HepG2 (cell line): ENCODE results near the gene ACYP2. TPM values are rescaled to one million over a fixed set of nuclear protein-coding genes. Genes with fewer than 3 reads are reported as not detected.

ENCODE experiments used
- ATAC-seq: fragments of 200-7000 bp; cut with Tn5 transposase; 3 replicates; pipeline ENCODE4 v1.9.1; 2020; ENCODE audit warnings: mild to moderate bottlenecking, moderate library complexity
- BruUV-seq: library from RNA; stranded (reverse); fragments of 400-500 nt; replicated peaks from 2 replicates; lab custom pipeline; 2021; lab: Mats Ljungman, UMichigan
- CTCF ChIA-PET: fragments of 300-600 bp; formaldehyde crosslinking; extraction: SDS; loops from one replicate; lab custom pipeline; 2021; ENCODE audit warnings: low total read pairs, inconsistent platforms, low intra/inter-chr PET ratio; lab: Yijun Ruan, JAX
- POLR2A ChIA-PET: fragments of 350-600 bp; sonication (Branson Sonifier 250); formaldehyde crosslinking; loops from one replicate; lab custom pipeline; 2020; ENCODE audit warnings: antibody characterized with exemption, inconsistent platforms; lab: Yijun Ruan, JAX
- DNase-seq: peaks from one replicate; pipeline ENCODE4 v3.0.0-alpha.2; 2015; ENCODE audit warnings: low spot score
- FAIRE-seq: peaks from 3 replicates; lab custom pipeline; 2011; peaks lifted over from hg19 to GRCh38; lab: Jason Lieb, UNC
- H2AFZ ChIP-seq: one replicate; pipeline ENCODE4 v1.6.1; 2011; ENCODE audit warnings: low read length, inconsistent platforms
- H3K27ac ChIP-seq: fragments of 300-600 bp; 3 replicates; pipeline ENCODE4 v1.8.0; 2011; ENCODE audit warnings: mixed run types, mild to moderate bottlenecking, mixed read lengths, low read length, inconsistent platforms; ENCODE audit not compliant: insufficient read depth; ENCODE audit errors: extremely low read length
- H3K27me3 ChIP-seq, 2 experiments: fragments of 200-600 bp in 1 of 2; 2 replicates in 1 of 2; 3 replicates in 1 of 2; pipeline versions ENCODE4 v1.6.0 to v1.8.0; 2011; ENCODE audit warnings: low read length in 2 of 2, mild to moderate bottlenecking in 2 of 2, moderate library complexity in 2 of 2, inconsistent platforms in 1 of 2; ENCODE audit not compliant: insufficient read depth in 2 of 2, control insufficient read depth in 1 of 2
- H3K36me3 ChIP-seq, 2 experiments: fragments of 200-600 bp in 1 of 2; replicated peaks in 1 of 2; 2 replicates in 1 of 2; 3 replicates in 1 of 2; pipeline versions ENCODE4 v1.5.1 to v1.8.0; 2011; ENCODE audit warnings: low read length in 2 of 2, inconsistent platforms in 1 of 2; ENCODE audit not compliant: insufficient read depth in 2 of 2, control insufficient read depth in 1 of 2
- H3K4me1 ChIP-seq: 2 replicates; pipeline ENCODE4 v1.5.1; 2012; ENCODE audit warnings: low read length, inconsistent platforms; ENCODE audit not compliant: insufficient read depth
- H3K4me2 ChIP-seq: 2 replicates; pipeline ENCODE4 v1.6.0; 2011; ENCODE audit warnings: low read depth, low read length, inconsistent platforms
- H3K4me3 ChIP-seq, 3 experiments: fragments of 200-600 bp in 1 of 3; sonication (generic), shearing (Covaris generic) in 1 of 3; replicated peaks in 1 of 3; 2 replicates each; pipeline ENCODE4 v1.5.1; 2011 to 2016; ENCODE audit warnings: low read length in 3 of 3, inconsistent platforms in 2 of 3, low read depth in 2 of 3, mild to moderate bottlenecking in 2 of 3, control low read depth in 1 of 3, mixed read lengths in 1 of 3; ENCODE audit not compliant: insufficient read depth in 1 of 3
- H3K79me2 ChIP-seq: one replicate; pipeline ENCODE4 v1.6.1; 2011; ENCODE audit warnings: low read length, inconsistent platforms; ENCODE audit not compliant: insufficient read depth
- H3K9ac ChIP-seq: 2 replicates; pipeline ENCODE4 v1.6.0; 2011; ENCODE audit warnings: mild to moderate bottlenecking, low read depth, low read length, inconsistent platforms; ENCODE audit not compliant: insufficient read depth
- H3K9me3 ChIP-seq: 2 replicates; pipeline ENCODE4 v1.5.1; 2012; ENCODE audit warnings: mild to moderate bottlenecking, low read length
- H4K20me1 ChIP-seq: 2 replicates; pipeline ENCODE4 v1.6.0; 2011; ENCODE audit warnings: inconsistent platforms, mild to moderate bottlenecking, low read length, moderate library complexity; ENCODE audit not compliant: insufficient read depth
- AGO1 ChIP-seq: fragments of 200-400 bp; formaldehyde crosslinking; IDR thresholded peaks from 2 replicates; pipeline ENCODE4 v1.6.1; 2017; ENCODE audit warnings: mild to moderate bottlenecking, low read depth, low read length, moderate library complexity; ENCODE audit not compliant: poor library complexity, severe bottlenecking
- ARNT2 ChIP-seq: sonication (generic); formaldehyde crosslinking; IDR thresholded peaks from 2 replicates; pipeline ENCODE4 v1.8.0; 2022; ENCODE audit warnings: mild to moderate bottlenecking, low read depth, missing genetic modification reagents, moderate library complexity
- EEA1 ChIP-seq: sonication (generic); formaldehyde crosslinking; IDR thresholded peaks from 2 replicates; pipeline ENCODE4 v1.5.1; 2020; ENCODE audit warnings: mild to moderate bottlenecking, missing genetic modification reagents, borderline replicate concordance
- HMGA1 ChIP-seq: sonication (generic); formaldehyde crosslinking; conservative IDR thresholded peaks from 2 replicates; pipeline ENCODE4 v1.4.0; 2020; ENCODE audit warnings: missing genetic modification reagents
- HNF4G ChIP-seq, 2 experiments: sonication (generic) in 1 of 2; formaldehyde crosslinking in 1 of 2; IDR thresholded peaks; 2 replicates each; pipeline versions ENCODE4 v1.4.0 to v1.6.1; 2011 to 2020; ENCODE audit warnings: borderline replicate concordance in 2 of 2, low read depth in 2 of 2, mild to moderate bottlenecking in 2 of 2, low read length in 1 of 2, missing genetic modification reagents in 1 of 2, moderate library complexity in 1 of 2
- NR2F1 ChIP-seq, 2 experiments: fragments of 450-650 bp in 1 of 2; formaldehyde crosslinking in 1 of 2; IDR thresholded peaks; 2 replicates each; pipeline versions ENCODE4 v1.5.0 to v1.6.1; 2016 to 2020; ENCODE audit warnings: mild to moderate bottlenecking in 1 of 2, missing compliant biosample characterization in 1 of 2, missing genetic modification reagents in 1 of 2, moderate library complexity in 1 of 2
- TEAD3 ChIP-seq: optimal IDR thresholded peaks from 2 replicates; pipeline ENCODE3; 2016; ENCODE audit warnings: borderline replicate concordance
- ZFP1 ChIP-seq: IDR thresholded peaks from 2 replicates; pipeline ENCODE4 v1.6.1; 2016
- ZFP36L1 ChIP-seq: sonication (generic); formaldehyde crosslinking; IDR thresholded peaks from 2 replicates; pipeline ENCODE4 v1.8.0; 2022; ENCODE audit warnings: mild to moderate bottlenecking, missing genetic modification reagents, moderate library complexity
- ZIK1 ChIP-seq: sonication (generic); formaldehyde crosslinking; IDR thresholded peaks from 2 replicates; pipeline ENCODE4 v1.5.0; 2020; ENCODE audit warnings: mild to moderate bottlenecking, low read depth, missing genetic modification reagents, borderline replicate concordance
- ZNF607 ChIP-seq: sonication (generic); formaldehyde crosslinking; IDR thresholded peaks from 2 replicates; pipeline ENCODE4 v1.5.1; 2020; ENCODE audit warnings: missing genetic modification reagents, mild to moderate bottlenecking, borderline replicate concordance
- ZNF619 ChIP-seq: sonication (generic); formaldehyde crosslinking; IDR thresholded peaks from 2 replicates; pipeline ENCODE4 v1.4.0; 2020; ENCODE audit warnings: mild to moderate bottlenecking, missing genetic modification reagents
- ZNF773 ChIP-seq: sonication (generic); formaldehyde crosslinking; IDR thresholded peaks from 2 replicates; pipeline ENCODE4 v1.4.0; 2020; ENCODE audit warnings: missing genetic modification reagents, borderline replicate concordance
- ZSCAN20 ChIP-seq: sonication (generic); formaldehyde crosslinking; IDR thresholded peaks from 2 replicates; pipeline ENCODE4 v1.4.0; 2020; ENCODE audit warnings: missing genetic modification reagents, mild to moderate bottlenecking, borderline replicate concordance
- WGBS: methylation state at CpG from one replicate; pipeline ENCODE4 v1.1.6; 2017; ENCODE audit warnings: low lambda C conversion rate; 5-methylcytosine and 5-hydroxymethylcytosine counted together
- in situ Hi-C: cut with HindIII; loops from 2 replicates; pipeline ENCODE4 v1.10.0; 2017; ENCODE audit warnings: low pct_unique_long_range_greater_than_20kb; ENCODE audit not compliant: extremely low pct_ligation_motif_present
- intact Hi-C: fragments of 100-400 bp; cut with micrococcal nuclease; formaldehyde crosslinking; loops from one replicate; pipeline ENCODE4 v1.10.0; 2022; ENCODE audit not compliant: unreplicated experiment
- polyA plus RNA-seq, 8 experiments: library from polyadenylated mRNA; depleted of rRNA in 3 of 8; stranded (reverse) in 7 of 8; unstranded in 1 of 8; fragments of >200 nt; fragmentation: Illumina TruSeq in 4 of 8; extraction: Trizol in 4 of 8; gene quantifications; 2 replicates each; pipeline versions ENCODE4 v1.2.1 to v1.2.3, GENCODE V29; 2011 to 2016; ENCODE audit warnings: low read depth in 4 of 8, missing spikeins in 1 of 8, mixed read lengths in 1 of 8; ENCODE audit not compliant: insufficient read depth in 1 of 8
- total RNA-seq, 5 experiments: library from RNA; depleted of rRNA; stranded (reverse); fragments of >200 nt; fragmentation: Illumina TruSeq; extraction: Trizol; gene quantifications; 2 replicates each; pipeline ENCODE4 v1.2.3, GENCODE V29; 2016; ENCODE audit warnings: low read depth in 1 of 5
- TF ChIP-seq, protein P1 (sequence below): sonication (generic); formaldehyde crosslinking; IDR thresholded peaks from 2 replicates; pipeline ENCODE4 v1.5.1; 2020; ENCODE audit warnings: missing genetic modification reagents, mild to moderate bottlenecking, borderline replicate concordance
- TF ChIP-seq, protein P2 (sequence below): sonication (generic); formaldehyde crosslinking; IDR thresholded peaks from 2 replicates; pipeline ENCODE4 v1.4.0; 2020; ENCODE audit warnings: missing genetic modification reagents

ACYP2 gene
- total and polyA plus RNA-seq, 2 of the 13 experiments (the other 11 are each of a cell fraction or from before 2014, with no cell fraction given), result 12.3 to 12.7 TPM

DNA sequence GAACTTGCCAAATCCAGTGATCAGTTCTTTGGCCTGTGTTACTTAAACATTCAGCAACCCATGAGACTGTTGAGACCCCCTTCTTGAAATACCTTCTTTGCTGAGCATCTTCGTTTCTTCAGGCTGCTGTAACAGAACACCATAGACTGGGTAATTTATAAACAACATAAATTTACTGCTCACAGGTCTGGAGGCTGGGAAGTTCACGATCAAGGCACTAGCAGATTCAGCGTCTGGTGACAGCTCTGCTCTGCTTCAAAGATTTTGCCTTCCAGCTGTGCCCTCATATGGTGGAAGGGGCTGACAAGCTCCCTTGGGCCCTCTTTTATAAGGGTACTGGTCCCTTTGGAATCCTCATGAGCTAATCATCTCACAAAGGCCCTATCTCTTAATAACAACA is 169.4 kb downstream of the ACYP2 start:
- no peaks in the 10 kb centered on the region for H3K9me3 ChIP-seq
- ATAC-seq, result no peak
- H3K79me2 ChIP-seq, result no peaks in the 10 kb centered on the region
- POLR2A ChIA-PET, result no interaction called here
- H3K4me2 ChIP-seq, result no peak overlapping the region
- intact Hi-C loops, result no loop called here
- 84% methylated on average over 3 of the region's 3 CpGs for WGBS
- H3K27me3 ChIP-seq, result no peaks in the 10 kb centered on the region
- FAIRE-seq, result no peak
- no peak for DNase-seq
- H3K4me3 ChIP-seq, result no peak overlapping the region
- CTCF ChIA-PET, result no interaction called here
- H3K4me1 ChIP-seq, result peaks cover 8% of the 10 kb centered on the region
- BruUV-seq, result no TSS peak
- no peaks in the 10 kb centered on the region for H3K36me3 ChIP-seq
- H3K9ac ChIP-seq, result no peak overlapping the region
- no peak overlapping the region for H2AFZ ChIP-seq
- in situ Hi-C loops, result no loop called here
- no peaks in the 10 kb centered on the region for H4K20me1 ChIP-seq
- H3K27ac ChIP-seq, result no peak overlapping the region
- TF ChIP-seq HNF4G (IDR thresholded peaks at IDR 0.05; ENCODE audit: borderline replicate concordance, low read depth, low read length) (no peak), HNF4G (CRISPR knock-in tag; IDR thresholded peaks at IDR 0.05; ENCODE audit: borderline replicate concordance, low read depth) (no peak), TEAD3 (CRISPR knock-in tag) (no peak), AGO1 (no peak), HMGA1 (no peak), EEA1 (CRISPR knock-in tag) (no peak), ZIK1 (CRISPR knock-in tag) (no peak), ZNF619 (CRISPR knock-in tag) (no peak), NR2F1 (CRISPR knock-in tag; IDR thresholded peaks at IDR 0.05) (no peak), ZNF607 (CRISPR knock-in tag) (no peak), ZFP1 (CRISPR knock-in tag) (no peak), ZNF773 (CRISPR knock-in tag) (no peak), ARNT2 (CRISPR knock-in tag) (no peak), ZSCAN20 (no peak), ZFP36L1 (CRISPR knock-in tag) (no peak)
- TF ChIP-seq, protein P1, sequence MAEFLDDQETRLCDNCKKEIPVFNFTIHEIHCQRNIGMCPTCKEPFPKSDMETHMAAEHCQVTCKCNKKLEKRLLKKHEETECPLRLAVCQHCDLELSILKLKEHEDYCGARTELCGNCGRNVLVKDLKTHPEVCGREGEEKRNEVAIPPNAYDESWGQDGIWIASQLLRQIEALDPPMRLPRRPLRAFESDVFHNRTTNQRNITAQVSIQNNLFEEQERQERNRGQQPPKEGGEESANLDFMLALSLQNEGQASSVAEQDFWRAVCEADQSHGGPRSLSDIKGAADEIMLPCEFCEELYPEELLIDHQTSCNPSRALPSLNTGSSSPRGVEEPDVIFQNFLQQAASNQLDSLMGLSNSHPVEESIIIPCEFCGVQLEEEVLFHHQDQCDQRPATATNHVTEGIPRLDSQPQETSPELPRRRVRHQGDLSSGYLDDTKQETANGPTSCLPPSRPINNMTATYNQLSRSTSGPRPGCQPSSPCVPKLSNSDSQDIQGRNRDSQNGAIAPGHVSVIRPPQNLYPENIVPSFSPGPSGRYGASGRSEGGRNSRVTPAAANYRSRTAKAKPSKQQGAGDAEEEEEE (CRISPR knock-in tag), result no peak
- TF ChIP-seq, protein P2, sequence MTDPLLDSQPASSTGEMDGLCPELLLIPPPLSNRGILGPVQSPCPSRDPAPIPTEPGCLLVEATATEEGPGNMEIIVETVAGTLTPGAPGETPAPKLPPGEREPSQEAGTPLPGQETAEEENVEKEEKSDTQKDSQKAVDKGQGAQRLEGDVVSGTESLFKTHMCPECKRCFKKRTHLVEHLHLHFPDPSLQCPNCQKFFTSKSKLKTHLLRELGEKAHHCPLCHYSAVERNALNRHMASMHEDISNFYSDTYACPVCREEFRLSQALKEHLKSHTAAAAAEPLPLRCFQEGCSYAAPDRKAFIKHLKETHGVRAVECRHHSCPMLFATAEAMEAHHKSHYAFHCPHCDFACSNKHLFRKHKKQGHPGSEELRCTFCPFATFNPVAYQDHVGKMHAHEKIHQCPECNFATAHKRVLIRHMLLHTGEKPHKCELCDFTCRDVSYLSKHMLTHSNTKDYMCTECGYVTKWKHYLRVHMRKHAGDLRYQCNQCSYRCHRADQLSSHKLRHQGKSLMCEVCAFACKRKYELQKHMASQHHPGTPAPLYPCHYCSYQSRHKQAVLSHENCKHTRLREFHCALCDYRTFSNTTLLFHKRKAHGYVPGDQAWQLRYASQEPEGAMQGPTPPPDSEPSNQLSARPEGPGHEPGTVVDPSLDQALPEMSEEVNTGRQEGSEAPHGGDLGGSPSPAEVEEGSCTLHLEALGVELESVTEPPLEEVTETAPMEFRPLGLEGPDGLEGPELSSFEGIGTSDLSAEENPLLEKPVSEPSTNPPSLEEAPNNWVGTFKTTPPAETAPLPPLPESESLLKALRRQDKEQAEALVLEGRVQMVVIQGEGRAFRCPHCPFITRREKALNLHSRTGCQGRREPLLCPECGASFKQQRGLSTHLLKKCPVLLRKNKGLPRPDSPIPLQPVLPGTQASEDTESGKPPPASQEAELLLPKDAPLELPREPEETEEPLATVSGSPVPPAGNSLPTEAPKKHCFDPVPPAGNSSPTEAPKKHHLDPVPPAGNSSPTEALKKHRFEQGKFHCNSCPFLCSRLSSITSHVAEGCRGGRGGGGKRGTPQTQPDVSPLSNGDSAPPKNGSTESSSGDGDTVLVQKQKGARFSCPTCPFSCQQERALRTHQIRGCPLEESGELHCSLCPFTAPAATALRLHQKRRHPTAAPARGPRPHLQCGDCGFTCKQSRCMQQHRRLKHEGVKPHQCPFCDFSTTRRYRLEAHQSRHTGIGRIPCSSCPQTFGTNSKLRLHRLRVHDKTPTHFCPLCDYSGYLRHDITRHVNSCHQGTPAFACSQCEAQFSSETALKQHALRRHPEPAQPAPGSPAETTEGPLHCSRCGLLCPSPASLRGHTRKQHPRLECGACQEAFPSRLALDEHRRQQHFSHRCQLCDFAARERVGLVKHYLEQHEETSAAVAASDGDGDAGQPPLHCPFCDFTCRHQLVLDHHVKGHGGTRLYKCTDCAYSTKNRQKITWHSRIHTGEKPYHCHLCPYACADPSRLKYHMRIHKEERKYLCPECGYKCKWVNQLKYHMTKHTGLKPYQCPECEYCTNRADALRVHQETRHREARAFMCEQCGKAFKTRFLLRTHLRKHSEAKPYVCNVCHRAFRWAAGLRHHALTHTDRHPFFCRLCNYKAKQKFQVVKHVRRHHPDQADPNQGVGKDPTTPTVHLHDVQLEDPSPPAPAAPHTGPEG (CRISPR knock-in tag), result no peak
